Dermis microvascular lymphatic vessel endothelial cell (primary cell): ENCODE data around the gene PLXNC1. TPM values are rescaled to one million over a fixed set of nuclear protein-coding genes. Genes with fewer than 3 reads are reported as not detected.

Experiments
- DNase-seq, 2 donors: peaks; one replicate each; pipeline versions ENCODE4 v3.0.0 to v3.0.0-alpha.2; 2010; ENCODE audit warnings: low read depth in 2 of 2
- total RNA-seq: library from RNA; depleted of rRNA; stranded (reverse); fragments of >200 nt; gene quantifications from 2 replicates; pipeline ENCODE4 v1.2.1, GENCODE V29; 2014

The PLXNC1 gene
- total RNA-seq, 1 donor from 2014 or later, result 0.13 TPM

- no peak for DNase-seq
These were observed 32.4 kb downstream of the PLXNC1 start for GRCh38 chr12:94180558-94181296.

DNA sequence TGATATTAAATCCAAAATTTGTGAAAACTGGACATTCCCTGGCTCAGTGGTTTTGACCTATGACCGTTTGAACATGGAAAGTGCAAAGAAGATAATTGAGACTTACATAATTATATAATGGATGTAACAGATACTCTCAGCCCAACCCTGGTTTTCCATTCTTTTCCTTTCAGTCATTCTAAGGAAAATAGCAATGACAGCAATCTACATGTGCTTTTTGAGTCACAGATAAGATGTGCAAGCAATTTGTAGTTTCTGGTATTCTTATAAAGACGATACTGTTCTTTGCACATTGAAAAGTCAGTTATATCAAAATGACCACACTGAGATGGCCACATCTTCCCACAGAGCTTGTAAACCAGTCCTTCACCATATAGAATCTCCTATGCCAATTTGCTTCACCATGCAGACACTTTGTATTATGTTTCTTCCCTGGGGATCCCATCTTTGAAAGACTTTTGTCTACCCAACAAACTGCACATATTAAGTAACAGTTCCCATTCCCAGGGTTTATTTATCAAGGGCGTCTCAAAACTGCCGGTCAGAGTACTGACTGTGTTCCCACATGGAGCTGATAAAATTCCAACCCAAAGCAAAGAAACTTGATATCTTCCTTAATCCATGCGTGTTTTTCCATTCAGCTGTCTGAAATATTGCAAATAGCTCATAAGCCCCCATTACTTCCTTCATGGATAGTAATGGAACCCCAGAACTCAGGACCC lies 34.8 kb downstream of the PLXNC1 start:
- DNase-seq, result no peak

DNA sequence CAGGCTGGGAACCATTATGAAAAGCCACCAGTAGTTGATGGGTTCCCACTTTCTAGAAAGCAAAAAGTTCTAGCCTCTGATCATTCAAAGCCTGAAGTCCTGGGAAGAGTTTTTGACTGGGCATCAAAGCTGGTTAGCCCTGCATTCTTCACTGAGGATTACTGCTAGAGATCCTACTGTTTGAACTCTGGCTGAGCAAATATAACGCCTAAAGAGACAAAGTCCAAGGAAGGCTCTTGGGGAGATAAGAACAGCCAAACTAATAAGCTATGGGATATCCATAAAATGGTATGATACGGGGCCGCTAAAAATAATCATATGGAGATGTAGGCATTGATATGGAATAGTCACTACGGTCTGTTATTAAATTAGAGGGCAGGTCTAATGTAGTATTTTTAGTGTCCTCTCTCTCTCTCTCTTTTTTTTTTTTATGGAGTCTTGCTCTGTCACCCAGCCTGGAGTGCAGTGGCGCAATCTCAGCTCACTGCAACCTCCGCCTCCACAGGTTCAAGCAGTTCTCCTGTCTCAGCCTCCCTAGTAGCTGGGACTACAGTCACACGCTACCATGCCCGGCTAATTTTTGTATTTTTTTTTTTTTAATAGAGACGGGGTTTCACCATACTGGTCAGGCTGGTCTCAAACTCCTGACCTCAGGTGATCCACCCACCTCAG lies 35.5 kb downstream of the PLXNC1 start:
- no peak for DNase-seq

DNA sequence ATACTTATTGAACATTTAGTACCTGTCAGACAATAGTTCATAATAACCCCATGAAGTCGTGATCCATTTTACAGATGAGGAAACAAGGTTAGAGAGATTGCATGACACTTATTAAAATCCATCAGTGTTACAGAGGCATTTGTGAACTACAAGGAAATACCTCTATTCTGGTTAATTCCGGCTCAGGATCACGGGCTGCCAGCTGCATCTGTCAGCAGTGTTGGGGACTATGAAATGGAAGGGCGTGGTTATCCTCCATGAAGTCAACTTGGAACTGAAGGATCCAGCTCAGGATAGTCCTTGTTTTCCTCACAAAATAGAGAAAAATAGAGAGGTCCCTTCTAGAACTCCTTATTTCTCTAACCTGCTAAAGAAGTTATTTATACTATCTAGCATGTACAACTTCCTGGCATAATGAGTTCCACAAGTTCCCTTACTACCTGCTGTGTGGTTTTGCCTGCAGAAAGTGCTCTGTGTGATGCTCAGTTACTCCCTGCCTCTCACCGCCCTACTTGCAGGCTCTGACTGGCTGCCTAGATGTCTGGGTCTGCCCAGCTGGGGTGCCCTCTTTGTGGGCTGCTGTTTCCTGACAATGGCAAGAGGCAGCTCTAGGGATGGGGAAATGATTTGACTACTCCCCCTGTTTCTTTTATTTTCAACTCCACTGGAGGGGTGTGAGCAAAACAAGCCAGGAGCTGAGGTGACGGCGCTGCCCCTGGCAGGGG lies 36.8 kb downstream of the PLXNC1 start:
- no peak for DNase-seq

DNA sequence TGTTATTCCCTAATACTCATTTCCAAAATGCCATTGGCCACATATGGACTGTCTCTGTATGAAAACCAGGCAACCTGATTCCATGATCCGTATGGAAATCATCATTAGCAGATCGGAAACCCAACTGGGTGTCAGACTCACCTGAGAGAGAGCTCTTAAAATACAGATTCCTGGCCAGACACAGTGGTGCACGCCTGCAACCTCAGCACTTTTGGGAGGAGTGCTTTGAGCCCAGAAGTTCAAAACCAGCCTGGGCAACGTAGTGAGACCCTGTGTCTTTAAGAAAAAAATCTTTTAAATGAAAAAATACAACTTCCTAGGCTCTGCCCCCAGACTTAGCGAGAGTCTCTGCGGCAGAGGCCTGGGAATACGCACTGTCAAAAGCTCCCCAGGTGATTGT lies 37.4 kb downstream of the PLXNC1 start:
- no peak for DNase-seq

DNA sequence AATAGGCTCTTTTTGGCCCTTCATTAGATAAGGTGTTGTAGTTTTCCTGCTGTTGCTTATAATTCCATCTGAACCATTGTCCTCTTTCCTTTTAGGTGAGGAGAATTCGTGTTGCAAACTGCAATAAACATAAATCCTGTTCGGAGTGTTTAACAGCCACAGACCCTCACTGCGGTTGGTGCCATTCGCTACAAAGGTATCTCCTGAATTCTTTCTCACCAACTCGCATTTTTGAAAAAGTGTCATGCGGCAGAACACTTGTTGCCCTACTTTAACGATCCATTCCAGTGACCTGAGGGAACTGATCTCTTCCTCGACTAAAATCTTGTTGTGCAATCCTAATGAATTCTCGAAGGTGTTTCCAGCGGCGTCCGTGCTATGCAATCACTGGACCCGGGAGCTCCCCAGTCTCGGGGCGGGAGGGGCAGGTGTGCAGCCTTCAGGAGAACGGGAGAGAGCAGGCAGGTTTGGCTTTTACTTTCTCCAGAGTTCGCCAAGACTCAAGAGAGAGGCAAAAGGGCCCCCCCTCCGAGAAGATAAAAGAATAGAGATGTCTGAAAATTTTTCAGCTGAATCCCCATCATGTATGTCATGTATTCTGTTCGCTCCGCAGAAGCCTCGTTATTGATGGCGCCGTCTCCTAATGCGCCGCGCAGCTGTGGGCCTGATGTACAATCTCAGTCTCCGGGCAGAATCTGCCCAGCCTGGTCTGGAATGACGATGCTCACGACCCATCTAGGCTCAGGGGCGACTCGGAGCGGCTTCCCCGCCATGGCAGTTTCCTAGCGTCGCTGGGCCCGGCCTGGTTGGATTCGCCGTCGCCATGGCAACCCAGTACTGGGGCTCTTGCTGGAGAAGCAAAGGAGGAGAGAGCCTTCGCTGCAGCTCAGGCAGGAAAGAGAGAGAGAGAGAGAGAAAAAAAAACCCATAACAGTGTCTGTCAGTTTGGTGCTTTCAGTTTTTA lies 38.2 kb downstream of the PLXNC1 start:
- no peak for DNase-seq

DNA sequence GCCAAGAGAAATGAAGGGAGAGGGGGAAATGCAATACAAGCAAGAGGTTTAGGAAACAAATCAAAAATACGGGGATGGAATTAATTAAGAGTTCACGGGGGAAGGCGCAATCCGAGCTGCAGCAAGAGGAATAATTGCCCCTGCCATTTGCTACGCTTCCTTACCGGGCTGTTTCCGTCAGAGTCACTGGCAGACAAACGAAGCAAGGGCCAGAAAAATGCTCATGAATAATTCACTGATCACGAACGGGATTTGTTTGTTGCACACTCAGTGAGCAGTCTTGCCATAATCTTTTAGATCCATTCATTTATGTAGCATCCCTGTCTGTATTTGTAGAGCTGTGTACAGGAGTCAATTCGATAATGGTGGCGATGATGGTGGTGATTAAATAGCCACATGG lies 39.0 kb downstream of the PLXNC1 start:
- DNase-seq, result no peak

DNA sequence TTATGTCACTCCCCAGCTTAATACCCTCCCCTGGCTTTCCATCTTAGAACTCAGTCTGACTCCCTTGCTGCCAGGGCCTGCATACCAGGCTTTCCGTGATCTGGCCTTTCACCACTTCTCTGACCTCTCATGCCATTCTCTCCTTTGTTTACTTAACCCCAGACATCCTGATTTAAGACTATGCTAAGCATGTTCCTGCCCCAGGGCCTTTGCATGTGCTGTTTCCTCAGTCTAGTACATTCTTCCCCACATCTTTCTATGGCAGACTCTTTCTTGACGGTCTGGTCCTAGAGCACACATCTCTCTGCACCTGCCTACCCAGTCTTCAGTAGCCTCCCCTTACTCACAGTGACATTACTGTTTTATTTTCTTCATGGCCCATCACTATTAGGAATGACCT lies 42.2 kb downstream of the PLXNC1 start:
- no peak for DNase-seq

GRCh38 chr12:94191023-94191422 lies 42.6 kb downstream of the PLXNC1 start:
- no peak for DNase-seq

DNA sequence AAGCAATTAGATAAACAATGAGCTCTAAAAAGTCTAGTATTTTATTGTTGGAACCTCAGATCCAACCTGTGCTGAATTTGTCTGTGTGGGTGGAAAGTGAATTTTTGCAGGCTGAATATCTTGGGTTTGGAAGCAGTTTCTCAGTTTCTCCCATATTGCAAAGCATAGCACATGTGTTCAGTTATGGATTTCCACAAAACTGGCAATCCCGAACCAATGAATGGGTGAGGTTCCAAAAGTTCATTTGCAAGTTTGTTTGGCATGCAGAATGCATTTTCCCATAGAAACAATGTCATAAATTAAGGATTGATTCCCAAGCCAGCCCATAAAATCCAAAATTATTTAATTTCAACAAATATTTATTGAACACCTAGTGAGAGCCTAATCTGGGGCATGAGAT lies 43.4 kb downstream of the PLXNC1 start:
- DNase-seq, result no peak

DNA sequence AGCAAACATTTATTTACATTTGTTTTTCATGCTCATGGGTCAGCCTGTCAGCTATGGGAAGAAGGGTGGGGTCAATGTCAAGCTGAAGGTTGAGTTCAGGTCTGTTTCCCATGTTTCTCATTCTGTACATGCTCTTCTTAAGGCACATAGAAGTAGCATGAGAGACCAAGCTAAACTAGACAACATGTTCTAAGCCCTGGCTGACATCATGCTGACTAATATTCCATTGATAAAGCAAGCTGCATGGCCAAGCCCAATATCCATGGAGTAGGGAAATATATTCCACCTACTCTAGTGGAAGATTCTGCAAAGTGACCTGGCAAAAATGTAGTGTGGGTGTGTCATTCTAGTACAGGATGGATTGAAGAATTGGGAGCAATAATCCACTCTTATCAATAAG lies 44.1 kb downstream of the PLXNC1 start:
- no peak for DNase-seq

GRCh38 chr12:94193168-94193567 lies 44.8 kb downstream of the PLXNC1 start:
- DNase-seq, result no peak

GRCh38 chr12:94195483-94195882 lies 47.1 kb downstream of the PLXNC1 start:
- DNase-seq, result no peak

GRCh38 chr12:94198469-94198868 lies 50.1 kb downstream of the PLXNC1 start:
- DNase-seq, result no peak

DNA sequence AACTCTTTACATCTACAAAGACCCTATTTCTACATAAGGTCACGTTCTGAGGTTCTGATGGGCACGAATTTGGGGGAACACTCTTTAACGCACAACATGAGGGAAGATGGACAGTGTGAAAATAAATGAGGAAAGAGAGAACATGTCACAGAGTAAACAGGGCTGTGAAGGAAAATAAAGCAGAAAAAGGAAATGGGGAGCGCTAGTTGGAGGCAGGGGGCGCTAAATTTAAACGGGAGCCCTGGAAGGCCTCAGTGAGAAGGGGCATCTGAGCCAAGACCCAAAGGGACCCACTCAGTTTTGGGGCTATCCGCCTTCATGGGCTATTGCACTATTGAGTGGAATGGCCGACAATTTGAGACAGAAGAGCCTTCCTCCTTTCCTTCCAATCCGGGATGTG lies 50.5 kb downstream of the PLXNC1 start:
- DNase-seq, result no peak

GRCh38 chr12:94200069-94200468 lies 51.7 kb downstream of the PLXNC1 start:
- no peak for DNase-seq

DNA sequence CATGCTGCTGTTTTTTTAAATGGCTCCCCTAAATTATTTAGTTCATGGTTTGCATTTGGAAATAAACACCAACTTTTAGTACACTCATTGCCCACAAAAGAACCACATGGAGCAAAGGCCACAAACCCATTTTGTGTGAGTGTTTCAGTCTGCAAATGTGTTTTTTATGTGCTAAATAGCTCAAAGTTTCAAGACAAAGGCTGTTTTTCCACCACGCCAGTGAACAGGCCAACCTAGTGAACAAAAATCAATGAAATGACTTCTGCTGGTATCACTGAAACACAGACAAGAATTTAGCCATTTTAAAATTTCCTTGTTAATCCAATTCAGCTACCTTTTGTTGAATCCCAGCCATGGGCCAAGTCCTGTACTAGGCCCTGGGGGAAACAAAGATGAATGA lies 52.3 kb downstream of the PLXNC1 start:
- DNase-seq, result no peak

DNA sequence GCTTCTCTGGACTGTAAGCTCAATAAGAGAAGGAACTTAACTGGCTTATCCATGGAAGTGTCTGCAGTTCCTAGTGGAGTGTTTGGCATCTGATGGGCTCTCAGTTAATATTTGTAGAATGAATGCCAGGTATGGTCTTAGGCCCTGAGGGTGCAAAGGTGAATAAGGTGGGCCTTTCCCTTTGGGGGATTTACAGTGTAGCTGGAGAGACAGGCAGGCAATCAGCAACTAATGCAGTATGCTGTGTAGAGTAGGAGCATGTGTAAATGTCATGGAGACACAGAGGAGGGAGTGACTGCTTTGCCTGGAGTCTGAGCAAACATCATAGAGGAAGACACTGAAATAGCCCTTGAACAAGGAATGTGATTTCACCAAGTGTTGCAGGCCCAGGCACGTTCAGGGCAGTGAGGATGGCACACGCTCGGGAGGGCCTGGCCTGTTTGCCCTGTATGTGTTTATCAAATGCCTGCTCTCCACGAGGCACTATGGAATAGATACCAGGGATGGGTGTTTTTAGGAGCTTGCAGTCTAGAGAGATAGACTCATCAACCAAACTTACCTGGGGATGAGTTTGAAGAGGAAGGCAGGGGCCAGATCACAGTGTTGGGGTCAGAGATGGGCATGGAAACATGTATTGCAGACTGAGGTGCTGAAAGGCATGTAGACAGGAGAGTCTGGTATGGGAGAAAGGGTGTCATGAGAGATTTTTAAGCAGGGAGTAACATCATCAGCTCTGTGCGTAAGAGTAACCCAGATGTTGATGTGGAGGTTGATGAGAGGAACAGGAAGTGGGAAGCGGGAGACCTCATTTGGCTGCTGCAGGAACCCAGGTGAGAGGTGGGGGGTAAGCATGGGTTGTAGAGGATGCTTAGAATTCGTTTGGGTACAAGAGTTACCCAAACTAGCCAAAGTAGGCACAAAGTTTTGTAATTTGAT lies 54.1 kb downstream of the PLXNC1 start:
- no peak for DNase-seq

GRCh38 chr12:94203181-94203546 lies 54.8 kb downstream of the PLXNC1 start:
- no peak for DNase-seq

- no peak for DNase-seq
These were observed 55.4 kb downstream of the PLXNC1 start for GRCh38 chr12:94203796-94204195.
